Liver (tissue), 9 donors: Measurements from ENCODE around the gene CCSER2. TPM values are rescaled to one million over a fixed set of nuclear protein-coding genes. Genes with fewer than 3 reads are reported as not detected.

Experiments used
- DNase-seq: peaks from one replicate; pipeline ENCODE4 v3.0.0-alpha.2; 2017; ENCODE audit warnings: low spot score
- H3K27ac ChIP-seq, 2 donors: one replicate each; pipeline ENCODE4 v1.7.0; 2013; ENCODE audit warnings: inconsistent platforms in 2 of 2, low read length in 2 of 2, control low read depth in 1 of 2, low read depth in 1 of 2, mild to moderate bottlenecking in 1 of 2
- H3K27me3 ChIP-seq, 4 donors: one replicate each; pipeline versions ENCODE4 v1.6.1 to v1.7.0; 2013; ENCODE audit warnings: low read length in 3 of 4, inconsistent platforms in 1 of 4, mild to moderate bottlenecking in 1 of 4, moderate library complexity in 1 of 4; ENCODE audit not compliant: control insufficient read depth in 4 of 4, insufficient read depth in 4 of 4
- H3K36me3 ChIP-seq, 4 donors: one replicate each; pipeline versions ENCODE4 v1.6.1 to v1.7.0; 2013; ENCODE audit warnings: low read length in 3 of 4, mild to moderate bottlenecking in 3 of 4, low read depth in 1 of 4, moderate library complexity in 1 of 4; ENCODE audit not compliant: control insufficient read depth in 4 of 4, insufficient read depth in 3 of 4
- H3K4me1 ChIP-seq, 4 donors: one replicate each; pipeline versions ENCODE4 v1.6.1 to v1.7.0; 2013; ENCODE audit warnings: low read length in 3 of 4, mild to moderate bottlenecking in 3 of 4, moderate library complexity in 1 of 4; ENCODE audit not compliant: control insufficient read depth in 4 of 4, insufficient read depth in 4 of 4
- H3K4me3 ChIP-seq, 3 donors: one replicate each; pipeline versions ENCODE4 v1.6.1 to v1.7.0; 2013; ENCODE audit warnings: low read length in 3 of 3, control low read depth in 1 of 3, low read depth in 1 of 3, mild to moderate bottlenecking in 1 of 3
- H3K9ac ChIP-seq, 2 donors: one replicate each; pipeline ENCODE4 v1.7.0; 2013; ENCODE audit warnings: low read length in 2 of 2, mild to moderate bottlenecking in 2 of 2, moderate library complexity in 2 of 2, control low read depth in 1 of 2, low read depth in 1 of 2
- H3K9me3 ChIP-seq, 4 donors: one replicate each; pipeline versions ENCODE4 v1.6.1 to v1.7.0; 2013; ENCODE audit warnings: low read length in 3 of 4; ENCODE audit not compliant: control insufficient read depth in 4 of 4
- EGR1 ChIP-seq, 2 donors: IDR thresholded peaks; 2 replicates each; pipeline ENCODE4 v1.6.1; 2016 to 2018; ENCODE audit warnings: antibody characterized with exemption in 2 of 2, low read depth in 2 of 2
- FOXA1 ChIP-seq: IDR thresholded peaks from 2 replicates; pipeline ENCODE4 v1.6.1; 2016; ENCODE audit warnings: antibody characterized with exemption
- FOXA2 ChIP-seq: IDR thresholded peaks from 2 replicates; pipeline ENCODE4 v1.6.1; 2016; ENCODE audit warnings: antibody characterized with exemption
- GABPA ChIP-seq, 2 donors: IDR thresholded peaks in 1 of 2; conservative IDR thresholded peaks in 1 of 2; 2 replicates each; pipeline ENCODE4 v1.6.1; 2016; ENCODE audit warnings: antibody characterized with exemption in 2 of 2, mild to moderate bottlenecking in 1 of 2, moderate library complexity in 1 of 2
- HNF4G ChIP-seq: IDR thresholded peaks from 2 replicates; pipeline ENCODE4 v1.6.1; 2016; ENCODE audit warnings: antibody characterized with exemption
- JUND ChIP-seq, 2 donors: IDR thresholded peaks; 2 replicates each; pipeline ENCODE4 v1.6.1; 2016; ENCODE audit warnings: antibody characterized with exemption in 2 of 2
- NR2F2 ChIP-seq: IDR thresholded peaks from 2 replicates; pipeline ENCODE4 v1.6.1; 2016; ENCODE audit warnings: antibody characterized with exemption
- RAD21 ChIP-seq, 2 donors: IDR thresholded peaks; 2 replicates each; pipeline ENCODE4 v1.6.1; 2016; ENCODE audit warnings: antibody characterized with exemption in 2 of 2, mild to moderate bottlenecking in 2 of 2
- RXRA ChIP-seq, 2 donors: IDR thresholded peaks; 2 replicates each; pipeline ENCODE4 v1.6.1; 2017 to 2018; ENCODE audit warnings: antibody characterized with exemption in 2 of 2, mild to moderate bottlenecking in 1 of 2
- SP1 ChIP-seq: IDR thresholded peaks from 2 replicates; pipeline ENCODE4 v1.6.1; 2018; ENCODE audit warnings: antibody characterized with exemption, mild to moderate bottlenecking
- TAF1 ChIP-seq: conservative IDR thresholded peaks from 2 replicates; pipeline ENCODE4 v1.6.1; 2016; ENCODE audit warnings: antibody characterized with exemption, mild to moderate bottlenecking
- WGBS: extraction: QIAGEN DNeasy Blood & Tissue Kit; methylation state at CpG from one replicate; pipeline ENCODE4 v1.1.7; 2013; 5-methylcytosine and 5-hydroxymethylcytosine counted together
- polyA plus RNA-seq, 2 donors: library from polyadenylated mRNA; stranded (reverse) in 1 of 2; unstranded in 1 of 2; fragments of 200-250 nt in 1 of 2; fragments of >200 nt in 1 of 2; fragmentation: Nextera tagmentation in 1 of 2; extraction: Ambion mirVana in 1 of 2; gene quantifications; one replicate each; pipeline versions ENCODE4 v1.2.1 to v1.2.3, GENCODE V29; 2013 to 2015
- total RNA-seq, 2 donors: library from RNA; depleted of rRNA; stranded (reverse); fragments of >200 nt; gene quantifications; one replicate each; pipeline ENCODE4 v1.2.3, GENCODE V29; 2014
- TF ChIP-seq, protein P1 (sequence below): fragments of 150-350 bp; IDR thresholded peaks from 2 replicates; pipeline ENCODE4 v1.5.1; 2017; ENCODE audit warnings: improper control_type of control experiment, low read depth, low read length; ENCODE audit not compliant: missing input control
- TF ChIP-seq, protein P2 (sequence below): IDR thresholded peaks from 2 replicates; pipeline ENCODE4 v1.6.1; 2016; ENCODE audit warnings: antibody characterized with exemption
- TF ChIP-seq, protein P3 (sequence below): IDR thresholded peaks from 2 replicates; pipeline ENCODE4 v1.6.1; 2016; ENCODE audit warnings: antibody characterized with exemption
- TF ChIP-seq, protein P4 (sequence below): IDR thresholded peaks from 2 replicates; pipeline ENCODE4 v1.6.1; 2016; ENCODE audit warnings: antibody characterized with exemption
- TF ChIP-seq, protein P5 (sequence below): IDR thresholded peaks from 2 replicates; pipeline ENCODE4 v1.6.1; 2016; ENCODE audit warnings: antibody characterized with exemption, mild to moderate bottlenecking
- donor health status: healthy.
- donor health status: healthy.
- donor health status: healthy.
- donor health status: healthy.
- donor health status: healthy.

CCSER2 gene
- total and polyA plus RNA-seq, 4 donors: 5.6 to 18.2 (median 12.1) TPM

DNA sequence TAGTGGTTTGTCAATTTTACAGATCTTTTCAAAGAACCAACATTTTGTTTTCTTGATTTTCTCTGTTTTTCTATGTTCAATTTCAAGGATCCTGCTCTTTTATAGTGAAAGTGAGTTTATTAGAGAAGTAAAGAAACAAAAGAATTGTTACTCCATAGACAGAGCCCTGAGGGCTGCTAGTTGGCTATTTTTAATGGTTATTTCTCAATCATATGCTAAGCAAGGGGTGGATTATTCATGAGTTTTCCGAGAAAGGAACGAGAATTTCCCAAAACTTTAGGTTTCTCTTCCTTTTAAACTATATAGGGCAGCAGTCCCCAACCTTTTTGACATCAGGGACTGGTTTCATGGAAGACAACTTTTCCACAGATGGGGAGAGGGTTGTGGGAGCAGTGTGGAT lies 165.0 kb downstream of the CCSER2 start (continued):
- TF ChIP-seq, protein P1, sequence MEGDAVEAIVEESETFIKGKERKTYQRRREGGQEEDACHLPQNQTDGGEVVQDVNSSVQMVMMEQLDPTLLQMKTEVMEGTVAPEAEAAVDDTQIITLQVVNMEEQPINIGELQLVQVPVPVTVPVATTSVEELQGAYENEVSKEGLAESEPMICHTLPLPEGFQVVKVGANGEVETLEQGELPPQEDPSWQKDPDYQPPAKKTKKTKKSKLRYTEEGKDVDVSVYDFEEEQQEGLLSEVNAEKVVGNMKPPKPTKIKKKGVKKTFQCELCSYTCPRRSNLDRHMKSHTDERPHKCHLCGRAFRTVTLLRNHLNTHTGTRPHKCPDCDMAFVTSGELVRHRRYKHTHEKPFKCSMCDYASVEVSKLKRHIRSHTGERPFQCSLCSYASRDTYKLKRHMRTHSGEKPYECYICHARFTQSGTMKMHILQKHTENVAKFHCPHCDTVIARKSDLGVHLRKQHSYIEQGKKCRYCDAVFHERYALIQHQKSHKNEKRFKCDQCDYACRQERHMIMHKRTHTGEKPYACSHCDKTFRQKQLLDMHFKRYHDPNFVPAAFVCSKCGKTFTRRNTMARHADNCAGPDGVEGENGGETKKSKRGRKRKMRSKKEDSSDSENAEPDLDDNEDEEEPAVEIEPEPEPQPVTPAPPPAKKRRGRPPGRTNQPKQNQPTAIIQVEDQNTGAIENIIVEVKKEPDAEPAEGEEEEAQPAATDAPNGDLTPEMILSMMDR: no peak
- TF ChIP-seq GABPA (IDR thresholded peaks at IDR 0.05 in 1 of 2, conservative IDR thresholded peaks at IDR 0.05 in 1 of 2): no peak
- TF ChIP-seq, protein P2, sequence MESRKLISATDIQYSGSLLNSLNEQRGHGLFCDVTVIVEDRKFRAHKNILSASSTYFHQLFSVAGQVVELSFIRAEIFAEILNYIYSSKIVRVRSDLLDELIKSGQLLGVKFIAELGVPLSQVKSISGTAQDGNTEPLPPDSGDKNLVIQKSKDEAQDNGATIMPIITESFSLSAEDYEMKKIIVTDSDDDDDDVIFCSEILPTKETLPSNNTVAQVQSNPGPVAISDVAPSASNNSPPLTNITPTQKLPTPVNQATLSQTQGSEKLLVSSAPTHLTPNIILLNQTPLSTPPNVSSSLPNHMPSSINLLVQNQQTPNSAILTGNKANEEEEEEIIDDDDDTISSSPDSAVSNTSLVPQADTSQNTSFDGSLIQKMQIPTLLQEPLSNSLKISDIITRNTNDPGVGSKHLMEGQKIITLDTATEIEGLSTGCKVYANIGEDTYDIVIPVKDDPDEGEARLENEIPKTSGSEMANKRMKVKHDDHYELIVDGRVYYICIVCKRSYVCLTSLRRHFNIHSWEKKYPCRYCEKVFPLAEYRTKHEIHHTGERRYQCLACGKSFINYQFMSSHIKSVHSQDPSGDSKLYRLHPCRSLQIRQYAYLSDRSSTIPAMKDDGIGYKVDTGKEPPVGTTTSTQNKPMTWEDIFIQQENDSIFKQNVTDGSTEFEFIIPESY: no peak

DNA sequence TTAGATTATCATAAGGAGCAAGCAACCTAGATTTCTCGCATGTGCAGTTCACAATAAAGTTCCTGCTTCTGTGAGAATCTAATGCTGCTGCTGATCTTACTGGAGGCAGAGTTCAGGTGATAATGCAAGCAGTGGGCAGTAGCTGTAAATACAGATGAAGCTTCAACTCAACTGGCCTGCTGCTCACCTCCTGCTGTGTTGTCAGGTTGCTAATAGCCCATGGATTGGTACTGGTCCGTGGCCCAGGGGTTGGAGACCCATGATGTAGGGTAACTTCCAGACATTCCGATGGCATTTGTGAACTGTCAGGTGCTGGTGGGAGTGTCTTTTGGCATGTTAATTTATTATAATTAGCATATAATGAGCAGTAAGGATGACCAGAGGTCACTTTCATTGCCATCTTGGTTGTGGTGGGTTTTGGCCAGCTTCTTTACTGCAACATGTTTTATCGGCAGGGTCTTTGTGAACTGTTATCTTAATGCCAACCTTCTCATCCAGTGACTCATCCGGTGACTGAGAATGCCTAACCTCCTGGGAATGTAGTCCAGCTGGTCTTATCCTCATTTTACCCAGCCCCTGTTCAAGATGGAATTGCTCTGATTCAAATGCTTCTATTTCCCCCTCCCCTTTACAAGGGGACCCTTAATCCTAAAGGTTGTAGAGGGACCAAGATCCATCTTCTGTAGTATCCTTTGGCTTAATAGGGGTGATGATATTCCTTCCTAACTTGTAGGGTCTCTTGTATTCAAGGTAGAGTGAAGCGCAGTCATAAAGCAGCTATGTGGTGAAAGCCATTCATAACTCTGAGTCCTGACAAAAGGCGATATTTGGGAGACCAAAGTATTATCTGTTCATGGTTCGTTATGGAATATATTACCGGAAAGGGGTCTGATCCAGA lies 165.8 kb downstream of the CCSER2 start:
- Histone ChIP-seq H3K9me3 (no peaks in the 10 kb centered on the region), H3K36me3 (no peaks in the 10 kb centered on the region), H3K27ac (no peak overlapping the region), H3K27me3 (no peaks in the 10 kb centered on the region), H3K4me3 (no peak overlapping the region), H3K9ac (no peak overlapping the region), H3K4me1 (peaks cover 0 to 4% (median 3%) of the 10 kb centered on the region in 4 donors)
- 97% methylated on average over 9 of the region's 9 CpGs for WGBS
- DNase-seq: no peak
- TF ChIP-seq EGR1 (IDR thresholded peaks at IDR 0.05; ENCODE audit: low read depth in 2 of 2) (no peak), FOXA1 (no peak), HNF4G (no peak)

DNA sequence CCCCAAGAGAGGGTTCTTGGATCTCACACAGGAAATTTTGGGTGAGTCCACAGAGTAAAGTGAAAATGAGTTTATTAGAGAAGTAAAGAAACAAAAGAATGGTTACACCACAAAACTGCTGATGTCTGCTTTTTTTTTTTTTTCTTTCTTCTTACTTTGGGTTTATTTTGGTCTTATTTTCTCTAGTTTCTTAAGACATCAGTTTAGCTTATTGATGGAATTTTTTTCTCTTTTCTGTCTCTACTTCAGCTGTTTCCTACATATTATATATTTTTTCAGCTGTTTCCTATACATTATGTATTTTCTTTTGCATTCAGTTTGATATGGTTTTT lies 166.4 kb downstream of the CCSER2 start:
- Histone ChIP-seq H3K4me3 (no peak overlapping the region), H3K9ac (no peak overlapping the region), H3K9me3 (no peaks in the 10 kb centered on the region), H3K27ac (no peak overlapping the region), H3K36me3 (no peaks in the 10 kb centered on the region), H3K27me3 (no peaks in the 10 kb centered on the region), H3K4me1 (peaks cover 0 to 4% (median 3%) of the 10 kb centered on the region in 4 donors)
- no peak for DNase-seq
- no peak for TF ChIP-seq TAF1
- TF ChIP-seq, protein P3, sequence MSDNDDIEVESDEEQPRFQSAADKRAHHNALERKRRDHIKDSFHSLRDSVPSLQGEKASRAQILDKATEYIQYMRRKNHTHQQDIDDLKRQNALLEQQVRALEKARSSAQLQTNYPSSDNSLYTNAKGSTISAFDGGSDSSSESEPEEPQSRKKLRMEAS: no peak
- TF ChIP-seq FOXA1: no peak
- TF ChIP-seq, protein P4, sequence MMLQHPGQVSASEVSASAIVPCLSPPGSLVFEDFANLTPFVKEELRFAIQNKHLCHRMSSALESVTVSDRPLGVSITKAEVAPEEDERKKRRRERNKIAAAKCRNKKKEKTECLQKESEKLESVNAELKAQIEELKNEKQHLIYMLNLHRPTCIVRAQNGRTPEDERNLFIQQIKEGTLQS: no peak
- TF ChIP-seq SP1: no peak
- TF ChIP-seq JUND (IDR thresholded peaks at IDR 0.05): no peak
- no peak for TF ChIP-seq FOXA2
- no peak for TF ChIP-seq RAD21 (IDR thresholded peaks at IDR 0.05)
- TF ChIP-seq NR2F2: no peak
- TF ChIP-seq, protein P2: no peak
- TF ChIP-seq EGR1 (IDR thresholded peaks at IDR 0.05; ENCODE audit: low read depth in 2 of 2): no peak
- TF ChIP-seq RXRA (IDR thresholded peaks at IDR 0.05): no peak
- no peak for TF ChIP-seq GABPA (IDR thresholded peaks at IDR 0.05 in 1 of 2, conservative IDR thresholded peaks at IDR 0.05 in 1 of 2)
- TF ChIP-seq, protein P5, sequence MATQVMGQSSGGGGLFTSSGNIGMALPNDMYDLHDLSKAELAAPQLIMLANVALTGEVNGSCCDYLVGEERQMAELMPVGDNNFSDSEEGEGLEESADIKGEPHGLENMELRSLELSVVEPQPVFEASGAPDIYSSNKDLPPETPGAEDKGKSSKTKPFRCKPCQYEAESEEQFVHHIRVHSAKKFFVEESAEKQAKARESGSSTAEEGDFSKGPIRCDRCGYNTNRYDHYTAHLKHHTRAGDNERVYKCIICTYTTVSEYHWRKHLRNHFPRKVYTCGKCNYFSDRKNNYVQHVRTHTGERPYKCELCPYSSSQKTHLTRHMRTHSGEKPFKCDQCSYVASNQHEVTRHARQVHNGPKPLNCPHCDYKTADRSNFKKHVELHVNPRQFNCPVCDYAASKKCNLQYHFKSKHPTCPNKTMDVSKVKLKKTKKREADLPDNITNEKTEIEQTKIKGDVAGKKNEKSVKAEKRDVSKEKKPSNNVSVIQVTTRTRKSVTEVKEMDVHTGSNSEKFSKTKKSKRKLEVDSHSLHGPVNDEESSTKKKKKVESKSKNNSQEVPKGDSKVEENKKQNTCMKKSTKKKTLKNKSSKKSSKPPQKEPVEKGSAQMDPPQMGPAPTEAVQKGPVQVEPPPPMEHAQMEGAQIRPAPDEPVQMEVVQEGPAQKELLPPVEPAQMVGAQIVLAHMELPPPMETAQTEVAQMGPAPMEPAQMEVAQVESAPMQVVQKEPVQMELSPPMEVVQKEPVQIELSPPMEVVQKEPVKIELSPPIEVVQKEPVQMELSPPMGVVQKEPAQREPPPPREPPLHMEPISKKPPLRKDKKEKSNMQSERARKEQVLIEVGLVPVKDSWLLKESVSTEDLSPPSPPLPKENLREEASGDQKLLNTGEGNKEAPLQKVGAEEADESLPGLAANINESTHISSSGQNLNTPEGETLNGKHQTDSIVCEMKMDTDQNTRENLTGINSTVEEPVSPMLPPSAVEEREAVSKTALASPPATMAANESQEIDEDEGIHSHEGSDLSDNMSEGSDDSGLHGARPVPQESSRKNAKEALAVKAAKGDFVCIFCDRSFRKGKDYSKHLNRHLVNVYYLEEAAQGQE: no peak
- TF ChIP-seq, protein P1: no peak
